GM23248 (cell line): Measurements from ENCODE around the gene AGBL5. TPM values are rescaled to one million over a fixed set of nuclear protein-coding genes. Genes with fewer than 3 reads are reported as not detected.
"Not testable (repeated sequence)": the region's sequence is repeated elsewhere in the genome, so short reads cannot be mapped to it uniquely, and the experiment has no call there.

ENCODE experiments used
- DNase-seq: peaks from one replicate; pipeline ENCODE4 v3.0.0-alpha.2; 2015
- H2AFZ ChIP-seq: fragments of 200-600 bp; sonication (generic); 2 replicates; pipeline ENCODE4 v1.6.1; 2016; ENCODE audit warnings: antibody characterized with exemption
- H3F3A ChIP-seq: fragments of 200-600 bp; sonication (generic); 2 replicates; pipeline ENCODE4 v1.6.1; 2016; ENCODE audit warnings: mild to moderate bottlenecking, antibody characterized with exemption, mixed run types; ENCODE audit not compliant: insufficient read depth
- H3K27ac ChIP-seq: fragments of 200-600 bp; sonication (generic); 2 replicates; pipeline ENCODE4 v1.5.1; 2016; ENCODE audit warnings: mild to moderate bottlenecking
- H3K27me3 ChIP-seq: fragments of 200-600 bp; sonication (generic); replicated peaks from 2 replicates; pipeline ENCODE4 v1.6.1; 2016; ENCODE audit warnings: mild to moderate bottlenecking; ENCODE audit not compliant: insufficient read depth
- H3K36me3 ChIP-seq: fragments of 200-600 bp; sonication (generic); 2 replicates; pipeline ENCODE4 v1.6.1; 2016; ENCODE audit warnings: low read depth, mild to moderate bottlenecking
- H3K4me1 ChIP-seq: fragments of 200-600 bp; sonication (generic); 2 replicates; pipeline ENCODE4 v1.6.1; 2016; ENCODE audit warnings: mild to moderate bottlenecking; ENCODE audit not compliant: insufficient read depth
- H3K4me2 ChIP-seq: fragments of 200-600 bp; sonication (generic); one replicate; pipeline ENCODE4 v1.6.1; 2016; ENCODE audit warnings: mild to moderate bottlenecking; ENCODE audit not compliant: unreplicated experiment
- H3K4me3 ChIP-seq: fragments of 200-600 bp; sonication (generic); 2 replicates; pipeline ENCODE4 v1.5.1; 2016; ENCODE audit warnings: mild to moderate bottlenecking
- H3K79me2 ChIP-seq: fragments of 200-600 bp; sonication (generic); 2 replicates; pipeline ENCODE4 v1.6.1; 2016; ENCODE audit warnings: mild to moderate bottlenecking; ENCODE audit not compliant: insufficient read depth
- H3K9ac ChIP-seq: fragments of 200-600 bp; sonication (generic); 2 replicates; pipeline ENCODE4 v1.6.1; 2016; ENCODE audit warnings: mild to moderate bottlenecking
- H3K9me2 ChIP-seq: fragments of 200-600 bp; sonication (generic); 2 replicates; pipeline ENCODE4 v1.6.1; 2016; ENCODE audit warnings: mixed run types, mild to moderate bottlenecking, moderate library complexity; ENCODE audit not compliant: insufficient read depth
- H3K9me3 ChIP-seq: fragments of 200-600 bp; sonication (generic); one replicate; pipeline ENCODE4 v1.6.1; 2017; ENCODE audit warnings: low read depth
- H4K20me1 ChIP-seq: fragments of 200-600 bp; sonication (generic); 2 replicates; pipeline ENCODE4 v1.6.0; 2016; ENCODE audit not compliant: insufficient read depth
- EZH2 ChIP-seq: fragments of 200-600 bp; sonication (generic); IDR thresholded peaks from 2 replicates; pipeline ENCODE4 v1.6.1; 2018; ENCODE audit warnings: antibody characterized with exemption, mild to moderate bottlenecking; ENCODE audit not compliant: insufficient read depth, poor library complexity, severe bottlenecking
- EZH2phosphoT487 ChIP-seq: fragments of 200-600 bp; sonication (generic); IDR thresholded peaks from 2 replicates; pipeline ENCODE4 v1.6.1; 2018; ENCODE audit warnings: antibody characterized with exemption, moderate library complexity, mild to moderate bottlenecking, low read depth; ENCODE audit not compliant: insufficient read depth
- WGBS, 2 experiments: methylation state at CpG; one replicate each; pipeline ENCODE4 v1.1.6; 2015 to 2017; ENCODE audit warnings: low lambda C conversion rate in 2 of 2, low coverage in 1 of 2; ENCODE audit errors: missing lambda C conversion rate in 2 of 2; 5-methylcytosine and 5-hydroxymethylcytosine counted together
- in situ Hi-C: fragments of 300-500 bp; cut with MboI; formaldehyde crosslinking; loops from 2 replicates; pipeline ENCODE4 v1.15.0; 2020
- polyA plus RNA-seq: library from polyadenylated mRNA; unstranded; fragments of >200 nt; fragmentation: Nextera tagmentation; extraction: Ambion mirVana; gene quantifications from 2 replicates; pipeline ENCODE4 v1.2.1, GENCODE V29; 2016
- total RNA-seq: library from RNA; depleted of rRNA; stranded (reverse); fragments of >200 nt; shearing (Covaris generic); gene quantifications from 2 replicates; pipeline ENCODE4 v1.2.3, GENCODE V29; 2014

Gene AGBL5
- total and polyA plus RNA-seq, 2 experiments from 2014 or later, result 15.2 to 19.7 TPM

DNA sequence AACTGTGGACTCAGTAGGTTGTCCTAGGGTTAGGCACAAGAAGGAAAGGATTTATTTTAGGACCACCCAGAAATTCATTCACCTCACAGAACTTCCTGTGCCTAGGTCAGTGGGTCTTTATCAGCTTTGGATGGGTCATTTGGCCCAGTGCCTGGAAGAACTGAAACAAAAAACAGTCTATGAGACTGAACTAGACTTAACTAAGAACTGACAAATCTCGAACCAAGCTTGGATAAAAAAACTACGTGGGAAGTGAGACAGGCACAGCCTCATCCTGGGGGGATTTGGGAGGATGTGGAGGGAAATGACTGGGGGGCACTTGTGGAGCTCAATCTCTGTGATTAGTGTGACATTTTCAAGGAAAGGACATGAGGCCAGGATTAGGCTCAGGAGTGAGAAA is 22.3 kb downstream of the AGBL5 start:
- H3K9ac ChIP-seq, result no peak overlapping the region
- H3K9me3 ChIP-seq, result no peaks in the 10 kb centered on the region
- H3K79me2 ChIP-seq, result peaks cover 30% of the 10 kb centered on the region
- no peak overlapping the region for H2AFZ ChIP-seq
- no peak for TF ChIP-seq EZH2
- H3K36me3 ChIP-seq, result peaks cover 10% of the 10 kb centered on the region
- H3K4me2 ChIP-seq, result no peak overlapping the region
- no peak overlapping the region for H3K4me3 ChIP-seq
- peaks cover 17% of the 10 kb centered on the region for H3K4me1 ChIP-seq
- in situ Hi-C loops, result no loop called here
- H3K9me2 ChIP-seq, result no peaks in the 10 kb centered on the region
- DNase-seq, result no peak
- 0 out of 2 replicates have a peak, but pooled peaks cover 3% of the 10 kb centered on the region for H3F3A ChIP-seq
- no peak overlapping the region for H3K27ac ChIP-seq
- H3K27me3 ChIP-seq, result no peaks in the 10 kb centered on the region
- no peaks in the 10 kb centered on the region for H4K20me1 ChIP-seq
- WGBS, 2 experiments, result 91% methylated on average over 2 of the region's 2 CpGs

- Histone ChIP-seq H3K4me2 (no peak overlapping the region), H3K4me3 (no peak overlapping the region), H3K9ac (no peak overlapping the region), H3K27ac (no peak overlapping the region), H3K9me3 (no peaks in the 10 kb centered on the region), H3F3A (no peaks in the 10 kb centered on the region), H3K4me1 (peaks cover 7% of the 10 kb centered on the region), H2AFZ (no peak overlapping the region), H4K20me1 (no peaks in the 10 kb centered on the region), H3K27me3 (no peaks in the 10 kb centered on the region), H3K9me2 (no peaks in the 10 kb centered on the region), H3K79me2 (peaks cover 30% of the 10 kb centered on the region), H3K36me3 (peaks cover 4% of the 10 kb centered on the region; the same call in 1 of the 2 replicates)
- in situ Hi-C loops, result no loop called here
- WGBS, 2 experiments, result 81 to 88% methylated on average over 4 of the region's 4 CpGs
- TF ChIP-seq EZH2, result no peak
- no peak for TF ChIP-seq EZH2phosphoT487
- no peak for DNase-seq
Measured at GRCh38 chr2:27074738-27075565, 23.5 kb downstream of the AGBL5 start.

DNA sequence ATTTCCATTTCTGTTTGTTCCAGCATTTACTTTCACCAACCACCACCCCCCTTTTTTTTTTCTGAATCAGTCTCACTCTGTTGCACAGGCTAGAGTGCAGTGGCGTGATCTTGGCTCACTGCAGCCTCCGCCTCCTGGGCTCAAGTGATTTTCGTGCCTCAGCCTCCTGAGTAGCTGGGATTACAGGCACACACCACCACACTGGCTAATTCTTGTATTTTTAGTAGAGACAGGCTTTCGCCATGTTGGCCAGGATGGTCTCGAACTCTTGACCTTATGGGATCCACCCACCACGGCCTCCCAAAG is 24.1 kb downstream of the AGBL5 start:
- H3K79me2 ChIP-seq, result peaks cover 30% of the 10 kb centered on the region
- H2AFZ ChIP-seq, H3K27me3 ChIP-seq, in situ Hi-C loops, DNase-seq, H4K20me1 ChIP-seq, H3K27ac ChIP-seq, H3K9me3 ChIP-seq, H3K4me2 ChIP-seq, H3K36me3 ChIP-seq, H3K4me3 ChIP-seq, H3K9me2 ChIP-seq, H3K9ac ChIP-seq, H3K4me1 ChIP-seq, H3F3A ChIP-seq: not testable (repeated sequence)
- WGBS, 2 experiments, result 91 to 94% methylated on average over 6 of the region's 6 CpGs

- 72 to 77% methylated on average over 4 of the region's 4 CpGs for WGBS, 2 experiments
- in situ Hi-C loops, result no loop called here
Measured at GRCh38 chr2:27076323-27076722, 24.9 kb downstream of the AGBL5 start.

More at GRCh38 chr2:27076323-27076722, 24.9 kb downstream of the AGBL5 start:
- no peak overlapping the region for H3K9ac ChIP-seq
- H3F3A ChIP-seq, result no peaks in the 10 kb centered on the region
- no peak for DNase-seq
- H3K9me3 ChIP-seq, result no peaks in the 10 kb centered on the region
- H3K36me3 ChIP-seq, result no peaks in the 10 kb centered on the region
- H3K4me3 ChIP-seq, result no peak overlapping the region
- H3K79me2 ChIP-seq, result peaks cover 26% of the 10 kb centered on the region
- no peaks in the 10 kb centered on the region for H4K20me1 ChIP-seq
- no peaks in the 10 kb centered on the region for H3K9me2 ChIP-seq
- no peak overlapping the region; the same call in 1 of the 2 replicates for H2AFZ ChIP-seq
- peaks cover 12% of the 10 kb centered on the region for H3K4me1 ChIP-seq
- H3K27ac ChIP-seq, result no peak overlapping the region
- TF ChIP-seq EZH2phosphoT487, result no peak
- no peak for TF ChIP-seq EZH2
- H3K27me3 ChIP-seq, result no peaks in the 10 kb centered on the region
- H3K4me2 ChIP-seq, result no peak overlapping the region
